ENCODE measurements around the gene MRPS22.

DNA sequence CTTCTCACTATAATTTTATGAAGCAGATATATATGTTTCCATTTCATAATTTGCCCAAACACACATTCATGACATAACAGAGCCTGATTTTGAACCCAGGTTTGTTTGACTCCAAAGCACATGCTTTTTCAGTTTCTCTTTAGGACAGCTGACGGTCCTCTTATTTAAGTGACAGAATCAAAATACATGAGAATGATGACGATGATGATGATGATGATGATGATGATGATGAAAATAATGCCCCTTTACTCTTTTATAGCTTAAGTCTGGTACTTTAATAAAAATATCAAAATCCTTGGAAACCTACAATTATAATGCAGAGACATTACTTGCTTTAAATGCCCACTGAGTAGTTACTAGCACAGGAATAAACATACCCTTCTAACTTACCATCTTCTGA is 30.3 kb downstream of the MRPS22 start:
- TF ChIP-seq, protein P1, sequence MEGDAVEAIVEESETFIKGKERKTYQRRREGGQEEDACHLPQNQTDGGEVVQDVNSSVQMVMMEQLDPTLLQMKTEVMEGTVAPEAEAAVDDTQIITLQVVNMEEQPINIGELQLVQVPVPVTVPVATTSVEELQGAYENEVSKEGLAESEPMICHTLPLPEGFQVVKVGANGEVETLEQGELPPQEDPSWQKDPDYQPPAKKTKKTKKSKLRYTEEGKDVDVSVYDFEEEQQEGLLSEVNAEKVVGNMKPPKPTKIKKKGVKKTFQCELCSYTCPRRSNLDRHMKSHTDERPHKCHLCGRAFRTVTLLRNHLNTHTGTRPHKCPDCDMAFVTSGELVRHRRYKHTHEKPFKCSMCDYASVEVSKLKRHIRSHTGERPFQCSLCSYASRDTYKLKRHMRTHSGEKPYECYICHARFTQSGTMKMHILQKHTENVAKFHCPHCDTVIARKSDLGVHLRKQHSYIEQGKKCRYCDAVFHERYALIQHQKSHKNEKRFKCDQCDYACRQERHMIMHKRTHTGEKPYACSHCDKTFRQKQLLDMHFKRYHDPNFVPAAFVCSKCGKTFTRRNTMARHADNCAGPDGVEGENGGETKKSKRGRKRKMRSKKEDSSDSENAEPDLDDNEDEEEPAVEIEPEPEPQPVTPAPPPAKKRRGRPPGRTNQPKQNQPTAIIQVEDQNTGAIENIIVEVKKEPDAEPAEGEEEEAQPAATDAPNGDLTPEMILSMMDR (IDR thresholded peaks at IDR 0.05) = no peak
- no peak for TF ChIP-seq POLR2A (IDR thresholded peaks at IDR 0.05)

Measured in lower leg skin (tissue), 3 donors.